Fibroblast of the aortic adventitia (primary cell): ENCODE measurements around the gene COQ2. TPM values are rescaled to one million over a fixed set of nuclear protein-coding genes. Genes with fewer than 3 reads are reported as not detected.
"Not testable (repeated sequence)": the region's sequence is repeated elsewhere in the genome, so short reads cannot be mapped to it uniquely, and the experiment has no call there.

Source experiments
- DNase-seq: peaks from one replicate; pipeline ENCODE4 v3.0.0-alpha.2; 2010; ENCODE audit warnings: low read depth
- H3K4me3 ChIP-seq: 2 replicates; pipeline ENCODE4 v1.5.1; 2011; ENCODE audit warnings: low read depth, mild to moderate bottlenecking, control low read depth, low read length, moderate library complexity
- total RNA-seq: library from RNA; depleted of rRNA; stranded (reverse); fragments of >200 nt; gene quantifications from 2 replicates; pipeline ENCODE4 v1.2.3, GENCODE V29; 2012; ENCODE audit warnings: low replicate concordance
- TF ChIP-seq, protein P1 (sequence below): IDR thresholded peaks from 2 replicates; pipeline ENCODE4 v1.5.1; 2011; ENCODE audit warnings: mild to moderate bottlenecking, low read length, control low read depth, inconsistent platforms; ENCODE audit not compliant: insufficient read depth

COQ2 gene
- total RNA-seq, 1 donor: 16.1 TPM

DNA sequence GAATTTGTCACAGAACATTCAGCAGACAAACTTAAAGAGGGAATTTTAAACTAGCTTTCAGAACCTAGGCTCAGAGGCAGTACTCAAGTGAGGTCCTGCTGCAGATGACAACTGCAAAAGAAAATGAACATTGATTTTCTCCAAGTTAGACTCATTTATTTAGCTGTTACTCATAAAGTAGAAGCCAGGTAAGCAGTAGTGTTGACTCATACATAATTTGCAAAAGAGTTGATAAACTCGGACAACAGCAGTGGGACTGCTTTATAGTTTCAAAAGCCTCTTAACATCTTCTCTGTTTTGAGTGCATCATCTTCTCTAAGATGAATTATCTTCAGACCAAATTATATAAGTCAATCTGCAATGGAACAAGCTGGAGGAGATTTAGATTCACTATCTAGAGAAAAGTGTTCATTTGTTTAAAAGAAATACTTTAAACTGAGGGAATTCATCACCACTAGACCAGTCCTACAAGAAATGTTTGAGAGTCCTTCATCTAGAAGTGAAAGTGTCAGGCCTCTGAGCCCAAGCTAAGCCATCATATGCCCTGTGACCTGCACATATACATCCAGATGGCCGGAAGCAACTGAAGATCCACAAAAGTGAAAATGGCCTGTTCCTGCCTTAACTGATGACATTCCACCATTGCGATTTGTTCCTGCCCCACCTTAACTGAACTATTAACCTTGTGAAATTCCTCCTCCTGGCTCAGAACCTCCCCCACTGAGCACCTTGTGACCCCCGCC lies 49.5 kb downstream of the COQ2 start:
- DNase-seq: no peak
- TF ChIP-seq, protein P1, sequence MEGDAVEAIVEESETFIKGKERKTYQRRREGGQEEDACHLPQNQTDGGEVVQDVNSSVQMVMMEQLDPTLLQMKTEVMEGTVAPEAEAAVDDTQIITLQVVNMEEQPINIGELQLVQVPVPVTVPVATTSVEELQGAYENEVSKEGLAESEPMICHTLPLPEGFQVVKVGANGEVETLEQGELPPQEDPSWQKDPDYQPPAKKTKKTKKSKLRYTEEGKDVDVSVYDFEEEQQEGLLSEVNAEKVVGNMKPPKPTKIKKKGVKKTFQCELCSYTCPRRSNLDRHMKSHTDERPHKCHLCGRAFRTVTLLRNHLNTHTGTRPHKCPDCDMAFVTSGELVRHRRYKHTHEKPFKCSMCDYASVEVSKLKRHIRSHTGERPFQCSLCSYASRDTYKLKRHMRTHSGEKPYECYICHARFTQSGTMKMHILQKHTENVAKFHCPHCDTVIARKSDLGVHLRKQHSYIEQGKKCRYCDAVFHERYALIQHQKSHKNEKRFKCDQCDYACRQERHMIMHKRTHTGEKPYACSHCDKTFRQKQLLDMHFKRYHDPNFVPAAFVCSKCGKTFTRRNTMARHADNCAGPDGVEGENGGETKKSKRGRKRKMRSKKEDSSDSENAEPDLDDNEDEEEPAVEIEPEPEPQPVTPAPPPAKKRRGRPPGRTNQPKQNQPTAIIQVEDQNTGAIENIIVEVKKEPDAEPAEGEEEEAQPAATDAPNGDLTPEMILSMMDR: no peak

DNA sequence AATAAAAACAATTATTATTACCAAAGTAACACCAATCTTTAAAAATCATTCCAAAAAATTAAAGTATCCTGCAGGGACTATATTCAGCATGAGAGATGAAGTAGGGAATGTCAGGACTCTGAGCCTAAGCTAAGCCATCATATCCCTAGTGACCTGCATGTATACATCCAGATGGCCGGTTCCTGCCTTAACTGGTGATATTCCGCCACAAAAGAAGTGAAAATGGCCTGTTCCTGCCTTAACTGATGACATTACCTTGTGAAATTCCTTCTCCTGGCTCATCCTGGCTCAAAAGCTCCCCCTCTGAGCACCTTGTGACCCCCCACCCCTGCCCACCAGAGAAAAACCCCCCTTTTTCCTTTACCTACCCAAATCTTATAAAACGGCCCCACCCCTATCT lies 50.2 kb downstream of the COQ2 start:
- H3K4me3 ChIP-seq, DNase-seq: not testable (repeated sequence)

More for the DNA sequence above, 49.5 kb downstream of the COQ2 start:
- no peak overlapping the region for H3K4me3 ChIP-seq

DNA sequence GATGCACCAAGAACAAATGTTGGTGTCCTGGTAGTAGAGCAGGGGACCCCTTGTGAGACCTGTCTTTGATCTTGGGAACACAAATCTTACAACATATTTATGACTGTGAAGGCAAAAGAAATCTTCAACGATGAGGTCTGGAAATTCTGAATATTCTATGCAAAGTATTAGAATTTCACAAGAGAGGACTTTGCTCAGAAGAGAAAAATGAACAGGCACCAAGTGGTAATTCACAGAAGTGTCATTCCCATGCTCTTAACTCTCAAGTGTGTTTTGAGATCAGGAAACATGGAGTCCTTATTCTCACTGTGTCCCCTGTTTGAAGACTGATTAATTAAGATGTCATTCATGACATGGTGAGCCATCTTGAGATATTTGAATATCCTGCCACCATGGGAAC lies 52.5 kb downstream of the COQ2 start:
- DNase-seq: no peak
- TF ChIP-seq, protein P1: no peak
- no peak overlapping the region for H3K4me3 ChIP-seq

DNA sequence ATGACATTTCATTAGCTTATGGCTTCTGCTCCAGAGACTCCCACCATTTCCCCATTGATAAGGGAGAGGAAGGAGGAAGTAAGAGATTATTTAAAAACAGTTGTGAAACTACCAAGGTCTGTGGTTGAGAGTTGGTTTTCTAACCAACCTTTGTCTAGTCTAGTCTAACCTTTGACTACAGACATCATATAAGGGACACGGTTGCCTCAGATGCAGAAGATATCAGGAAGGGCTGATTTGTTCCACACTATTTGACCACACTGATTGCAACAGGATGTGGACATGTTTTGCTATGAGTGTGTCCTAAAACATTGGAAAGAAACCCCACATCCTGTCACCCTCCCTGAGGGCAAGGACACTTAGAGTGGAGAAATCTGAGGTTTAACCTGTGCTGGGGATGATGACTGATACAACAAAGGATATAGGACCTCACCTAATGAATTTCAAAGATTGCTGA lies 53.0 kb downstream of the COQ2 start:
- TF ChIP-seq, protein P1: no peak
- no peak overlapping the region for H3K4me3 ChIP-seq
- no peak for DNase-seq

DNA sequence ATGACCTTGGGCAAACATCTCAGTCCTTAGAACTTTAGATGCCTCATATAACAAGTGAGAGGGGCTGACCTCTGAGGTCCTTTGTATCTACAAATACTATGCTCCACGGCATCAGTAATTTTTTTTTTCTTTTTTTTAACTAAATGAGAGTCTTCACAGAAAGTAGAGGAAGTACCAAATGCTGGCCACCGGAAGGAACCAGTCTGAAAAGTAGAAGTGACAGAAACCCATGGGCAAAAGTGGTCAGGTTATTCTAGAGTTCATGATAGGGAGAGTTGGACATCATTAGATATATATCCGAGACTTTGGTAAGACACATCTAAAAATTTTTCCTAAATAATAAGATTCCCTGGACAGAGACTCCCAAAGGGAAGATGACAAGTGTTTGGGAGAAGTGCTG lies 53.7 kb downstream of the COQ2 start:
- DNase-seq: no peak
- no peak overlapping the region for H3K4me3 ChIP-seq
- TF ChIP-seq, protein P1: no peak

DNA sequence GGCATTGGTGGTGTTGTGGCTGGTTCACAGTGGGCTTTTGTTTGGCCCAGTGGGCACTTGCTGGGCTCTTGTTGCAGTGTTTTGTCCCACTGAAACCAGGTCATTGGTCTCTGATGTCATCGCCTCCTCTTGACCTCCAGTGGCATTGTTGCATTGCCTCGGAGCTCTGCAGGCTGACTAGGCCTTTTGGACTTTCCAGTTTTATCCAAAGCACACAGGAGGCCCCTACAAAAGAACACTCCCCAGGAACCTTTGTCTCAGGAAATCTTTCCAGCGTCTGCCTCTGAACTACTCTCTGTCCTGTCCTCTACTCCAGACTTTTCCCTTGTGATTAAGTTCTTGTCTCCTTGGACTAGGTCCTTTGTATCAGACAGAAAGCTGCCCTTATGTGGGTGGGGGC lies 54.8 kb downstream of the COQ2 start:
- TF ChIP-seq, protein P1: no peak
- no peak for DNase-seq

DNA sequence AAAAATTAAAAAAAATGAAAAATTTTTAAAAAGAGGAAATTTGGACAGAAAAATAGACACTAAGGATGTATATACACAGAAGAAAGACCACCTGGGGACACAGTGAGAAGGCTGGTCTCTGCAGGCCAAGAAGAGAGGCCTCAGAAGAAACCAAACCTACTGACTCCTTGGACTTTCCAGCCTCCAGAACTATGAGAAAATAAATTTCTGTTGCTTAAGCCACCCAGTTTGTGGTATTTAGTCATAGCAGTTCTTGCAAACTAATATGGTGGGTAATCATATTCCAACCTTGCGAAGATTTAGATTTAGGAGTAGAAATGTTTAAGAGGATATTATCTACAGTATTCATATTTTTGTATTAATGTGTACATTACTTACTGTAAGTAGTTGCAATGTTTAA lies 56.4 kb downstream of the COQ2 start:
- no peak for DNase-seq
- H3K4me3 ChIP-seq: no peak overlapping the region
- TF ChIP-seq, protein P1: no peak

More for the DNA sequence above, 54.8 kb downstream of the COQ2 start:
- H3K4me3 ChIP-seq: no peak overlapping the region
